ENCODE measurements around the gene LBX1.

- TF ChIP-seq, protein P1, sequence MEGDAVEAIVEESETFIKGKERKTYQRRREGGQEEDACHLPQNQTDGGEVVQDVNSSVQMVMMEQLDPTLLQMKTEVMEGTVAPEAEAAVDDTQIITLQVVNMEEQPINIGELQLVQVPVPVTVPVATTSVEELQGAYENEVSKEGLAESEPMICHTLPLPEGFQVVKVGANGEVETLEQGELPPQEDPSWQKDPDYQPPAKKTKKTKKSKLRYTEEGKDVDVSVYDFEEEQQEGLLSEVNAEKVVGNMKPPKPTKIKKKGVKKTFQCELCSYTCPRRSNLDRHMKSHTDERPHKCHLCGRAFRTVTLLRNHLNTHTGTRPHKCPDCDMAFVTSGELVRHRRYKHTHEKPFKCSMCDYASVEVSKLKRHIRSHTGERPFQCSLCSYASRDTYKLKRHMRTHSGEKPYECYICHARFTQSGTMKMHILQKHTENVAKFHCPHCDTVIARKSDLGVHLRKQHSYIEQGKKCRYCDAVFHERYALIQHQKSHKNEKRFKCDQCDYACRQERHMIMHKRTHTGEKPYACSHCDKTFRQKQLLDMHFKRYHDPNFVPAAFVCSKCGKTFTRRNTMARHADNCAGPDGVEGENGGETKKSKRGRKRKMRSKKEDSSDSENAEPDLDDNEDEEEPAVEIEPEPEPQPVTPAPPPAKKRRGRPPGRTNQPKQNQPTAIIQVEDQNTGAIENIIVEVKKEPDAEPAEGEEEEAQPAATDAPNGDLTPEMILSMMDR (IDR thresholded peaks at IDR 0.05), result no peak
- no peak for TF ChIP-seq ZFX (IDR thresholded peaks at IDR 0.05; ENCODE audit: borderline replicate concordance)
These were observed 17.4 kb upstream of the LBX1 start for GRCh38 chr10:101246639-101247038.
